Suppressor macrophage (primary cell): ENCODE measurements around the gene SSBP3.
"Not testable (repeated sequence)": the region's sequence is repeated elsewhere in the genome, so short reads cannot be mapped to it uniquely, and the experiment has no call there.

ENCODE experiments used
- DNase-seq, 4 experiments: peaks; one replicate each; pipeline ENCODE4 v3.0.0-alpha.2; 2020 to 2022

Gene SSBP3

DNA sequence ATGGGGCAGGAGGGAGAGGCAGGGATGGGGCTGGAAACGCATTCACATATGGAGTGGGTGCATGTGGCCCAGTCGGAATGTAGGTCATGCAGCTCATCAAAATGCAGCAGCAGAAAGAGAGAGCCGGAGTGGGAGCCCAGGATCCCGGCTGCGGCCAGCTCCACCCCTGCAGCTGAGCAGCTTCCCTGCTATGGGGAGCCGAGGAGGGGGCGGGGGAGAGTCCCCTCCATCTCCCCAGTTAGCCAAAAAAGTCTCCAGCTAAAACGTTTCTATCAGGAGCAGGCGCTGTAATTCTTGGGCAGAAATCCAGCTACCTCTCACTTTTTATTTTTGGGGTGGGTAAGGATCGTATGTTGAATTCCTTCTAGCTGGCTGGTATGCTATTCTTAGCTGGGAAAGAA lies 166.6 kb downstream of the SSBP3 start:
- DNase-seq, result no peak

GRCh38 chr1:54239035-54239383 lies 167.2 kb downstream of the SSBP3 start:
- DNase-seq, result peak in 1 of 4 experiments; percentile 34

- DNase-seq, result peak; percentile 83 to 94 (median 92)
Observed at GRCh38 chr1:54238353-54239034, 167.7 kb downstream of the SSBP3 start.

DNA sequence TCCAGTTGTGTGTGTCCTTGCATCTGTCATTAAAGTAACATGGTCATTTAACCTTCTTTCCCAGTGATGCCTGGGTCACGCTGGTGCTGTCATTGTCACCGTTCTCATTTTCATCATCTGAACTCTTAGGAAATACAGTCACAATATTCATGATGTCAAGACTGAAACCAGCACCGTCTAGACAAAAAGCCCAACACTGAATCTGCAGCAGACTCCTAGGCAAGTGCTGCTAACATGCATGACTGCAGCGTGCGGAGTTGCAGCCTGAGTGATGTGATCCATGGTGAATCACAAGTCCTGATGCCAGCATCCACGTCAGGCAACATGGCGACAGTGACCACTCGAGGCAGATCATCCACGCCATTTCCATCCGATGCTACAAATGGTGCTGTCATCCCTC lies 168.6 kb downstream of the SSBP3 start:
- peak; percentile 42 to 70 (median 55) for DNase-seq

DNA sequence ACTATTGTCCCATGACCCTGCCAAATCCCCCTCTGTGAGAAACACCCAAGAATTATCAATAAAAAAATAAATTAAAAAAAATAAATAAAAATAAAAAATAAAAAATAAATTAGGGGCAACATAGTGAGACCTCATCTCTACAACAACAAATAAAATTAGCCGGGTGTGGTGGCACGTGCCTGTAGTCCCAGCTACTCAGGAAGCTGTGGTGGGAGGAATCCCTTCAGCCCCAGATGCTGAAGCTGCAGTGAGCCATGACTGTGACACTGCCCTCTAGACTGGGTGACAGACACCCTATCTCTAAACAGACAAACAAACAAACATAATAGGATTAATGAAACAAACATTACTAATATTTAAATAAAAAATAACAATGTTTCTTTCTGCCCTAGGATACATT lies 171.9 kb downstream of the SSBP3 start:
- DNase-seq, result peak in 2 of 4 experiments; percentile 28 to 38

DNA sequence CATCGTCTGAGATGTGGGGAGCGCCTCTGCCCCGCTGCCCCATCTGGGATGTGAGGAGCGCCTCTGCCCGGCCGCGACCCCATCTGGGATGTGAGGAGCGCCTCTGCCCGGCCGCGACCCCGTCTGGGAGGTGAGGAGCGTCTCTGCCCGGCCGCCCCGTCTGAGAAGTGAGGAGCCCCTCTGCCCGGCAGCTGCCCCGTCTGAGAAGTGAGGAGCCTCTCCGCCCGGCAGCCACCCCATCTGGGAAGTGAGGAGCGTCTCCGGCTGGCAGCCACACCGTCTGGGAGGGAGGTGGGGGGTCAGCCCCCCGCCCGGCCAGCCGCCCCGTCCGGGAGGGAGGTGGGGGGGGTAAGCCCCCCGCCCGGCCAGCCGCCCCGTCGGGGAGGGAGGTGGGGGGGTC lies 173.0 kb downstream of the SSBP3 start:
- not testable (repeated sequence) for DNase-seq

DNA sequence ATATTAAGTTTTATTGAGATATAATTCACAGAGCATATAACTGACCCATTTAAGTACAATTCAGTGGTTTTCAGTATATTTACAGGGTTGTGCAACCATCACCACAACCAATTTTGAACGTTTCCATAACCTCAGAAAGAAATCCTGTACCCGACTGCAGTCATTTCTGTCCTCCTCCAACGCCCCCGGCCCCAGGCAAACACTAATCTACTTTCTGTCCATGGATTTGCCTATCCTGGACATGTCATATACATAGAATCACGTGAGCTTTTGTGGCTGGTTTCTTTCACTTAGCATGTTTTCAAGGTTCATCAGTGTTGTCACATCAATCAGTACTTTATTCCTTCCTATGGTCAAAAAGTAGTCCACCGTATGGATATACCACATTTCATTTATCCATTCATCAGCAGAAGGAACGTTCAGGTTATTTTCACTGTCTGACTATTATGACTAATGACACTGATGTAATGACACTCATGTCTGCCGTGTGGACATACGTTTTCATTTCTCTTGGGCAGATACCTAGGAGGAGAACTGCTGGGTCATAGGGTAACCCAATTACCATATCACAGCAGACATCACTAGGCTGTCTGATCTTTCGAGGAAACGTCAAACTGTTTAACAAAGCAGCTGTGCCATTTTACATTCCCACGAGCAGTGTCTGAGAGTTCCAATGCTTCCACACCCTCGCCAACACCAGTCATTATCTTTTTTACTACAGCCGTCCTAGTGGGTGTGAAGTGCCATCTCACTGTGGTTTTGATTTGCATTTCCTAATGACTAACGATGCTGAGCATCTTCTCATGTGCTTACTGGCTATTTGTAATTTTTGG lies 175.5 kb downstream of the SSBP3 start:
- DNase-seq, result peak; percentile 68 to 88 (median 72)

DNA sequence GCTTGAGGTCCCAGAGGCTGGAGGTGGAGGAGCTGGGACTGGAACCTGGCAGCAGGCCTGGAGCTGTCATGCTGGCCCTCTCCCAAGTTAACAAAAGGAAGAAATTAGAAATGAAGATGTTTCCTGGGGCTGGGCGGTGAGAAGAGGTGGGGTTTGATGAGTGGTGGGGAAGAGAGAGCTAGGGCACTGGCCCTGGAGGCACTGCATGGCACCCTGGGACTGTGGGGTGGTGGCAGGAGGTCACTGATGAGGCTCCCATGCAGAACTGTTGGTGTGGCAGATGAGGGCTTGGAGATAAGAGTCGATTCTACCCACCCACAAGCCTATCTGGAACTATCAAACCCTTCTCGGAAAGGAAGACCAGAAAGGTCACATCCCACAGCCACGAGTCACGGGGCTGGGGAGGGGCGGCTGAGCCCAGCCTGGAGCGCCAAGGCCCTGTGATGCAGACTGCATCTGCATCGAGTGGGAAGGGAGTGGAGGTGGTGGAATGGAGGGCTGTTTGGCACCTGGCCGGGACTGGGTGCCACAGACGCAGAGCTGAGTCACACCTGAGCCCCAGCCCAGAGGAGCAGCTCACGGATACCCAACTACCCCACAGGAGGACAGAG lies 176.8 kb downstream of the SSBP3 start:
- DNase-seq, result peak; percentile 67 to 84 (median 77)

- no peak for DNase-seq
Observed at GRCh38 chr1:54228638-54229079, 177.5 kb downstream of the SSBP3 start.

GRCh38 chr1:54227891-54228310 lies 178.3 kb downstream of the SSBP3 start:
- peak; percentile 69 to 86 (median 80) for DNase-seq

- peak; percentile 91 to 97 (median 93) for DNase-seq
Observed at GRCh38 chr1:54227091-54227602, 179.0 kb downstream of the SSBP3 start.

DNA sequence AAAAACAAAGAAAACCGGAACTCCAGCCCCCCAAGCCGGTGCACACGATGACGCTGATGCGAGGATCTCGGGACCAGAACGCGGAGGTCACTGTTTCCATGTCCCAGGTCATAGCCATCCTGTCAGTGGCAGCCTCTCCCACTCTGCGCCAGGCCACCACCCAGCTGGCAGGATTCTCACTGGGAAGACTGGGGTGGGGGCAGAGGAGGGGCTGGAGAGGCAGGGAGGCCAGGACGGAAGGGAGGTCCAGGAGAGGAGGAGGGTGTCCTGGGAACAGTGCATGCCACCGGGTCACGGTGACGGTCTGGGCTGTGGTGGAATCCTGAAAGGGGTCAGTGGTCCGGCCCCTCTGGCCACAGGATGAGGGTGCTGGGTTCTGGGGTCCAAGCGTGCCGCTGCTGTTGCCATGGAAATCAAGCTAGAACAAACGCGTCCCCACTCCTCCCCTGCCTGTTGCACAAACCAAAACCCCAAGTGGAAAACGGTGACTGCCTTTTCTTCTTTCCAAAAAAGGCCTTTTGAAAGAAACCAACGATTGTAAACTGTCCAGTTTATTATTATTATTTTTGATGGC lies 180.1 kb downstream of the SSBP3 start:
- no peak for DNase-seq

- DNase-seq, result no peak
Observed at GRCh38 chr1:54225378-54225777, 180.8 kb downstream of the SSBP3 start.

DNA sequence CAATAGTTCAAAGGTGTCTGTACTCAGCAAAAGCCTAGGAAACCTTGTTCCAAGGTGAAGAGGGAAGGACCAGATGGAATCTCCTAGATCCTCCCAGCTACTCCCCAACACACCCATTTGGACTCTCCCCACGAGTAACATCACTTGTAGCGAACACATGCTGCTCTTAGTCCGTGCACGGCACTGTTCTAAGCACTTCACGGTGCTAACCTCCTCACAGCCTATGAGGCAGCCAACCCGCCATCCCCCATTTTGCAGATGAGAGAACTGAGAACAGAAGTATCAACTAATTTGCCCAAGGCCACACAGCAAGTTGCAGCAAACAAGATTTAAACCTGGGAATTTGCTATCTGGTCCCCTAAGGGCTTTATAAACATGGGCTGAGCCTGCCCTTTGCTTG lies 182.0 kb downstream of the SSBP3 start:
- no peak for DNase-seq

- no peak for DNase-seq
Observed at GRCh38 chr1:54223441-54224202, 182.6 kb downstream of the SSBP3 start.

GRCh38 chr1:54222711-54223110 lies 183.5 kb downstream of the SSBP3 start:
- DNase-seq, result no peak

GRCh38 chr1:54221867-54222484 lies 184.2 kb downstream of the SSBP3 start:
- DNase-seq, result no peak

- DNase-seq, result peak; percentile 28 to 53 (median 42)
Observed at GRCh38 chr1:54221113-54221834, 184.9 kb downstream of the SSBP3 start.

- DNase-seq, result peak; percentile 86 to 94 (median 90)
Observed at GRCh38 chr1:54220004-54220811, 186.0 kb downstream of the SSBP3 start.

DNA sequence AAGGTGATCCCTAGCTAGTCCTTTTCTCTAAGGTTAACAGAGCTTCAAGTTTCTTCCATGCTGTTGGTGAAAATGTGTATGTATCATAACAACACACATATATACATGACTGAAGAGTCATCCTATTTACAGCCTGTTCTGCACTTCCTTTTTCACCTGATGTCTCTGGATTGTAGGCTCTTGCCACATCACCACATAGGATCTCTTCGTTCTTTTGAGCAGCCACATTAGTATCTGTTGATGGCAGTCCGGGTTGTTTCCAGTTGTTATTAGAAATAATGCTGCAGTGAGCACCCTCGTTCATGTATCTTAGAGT lies 186.5 kb downstream of the SSBP3 start:
- DNase-seq, result peak; percentile 36 to 64 (median 48)
